Measurements from ENCODE around the gene SPRYD3.
A peak's percentile ranks its signal among the peaks of the same experiment; 100 is the strongest.

- TF ChIP-seq CTCF (conservative IDR thresholded peaks at IDR 0.05; ENCODE audit: low read depth, low read length), result peak; percentile 41
- no peak for TF ChIP-seq POLR2A (IDR thresholded peaks at IDR 0.05; ENCODE audit: low read depth, low read length)
- no peak for TF ChIP-seq NFE2L2 (IDR thresholded peaks at IDR 0.05; ENCODE audit: low read depth, low read length)
- TF ChIP-seq SMC3 (IDR thresholded peaks at IDR 0.05; ENCODE audit: low read depth, low read length), result no peak
- TF ChIP-seq USF2 (IDR thresholded peaks at IDR 0.05; ENCODE audit: low read depth, low read length), result no peak
- TF ChIP-seq FOS (IDR thresholded peaks at IDR 0.05; ENCODE audit: low read depth, low read length), result no peak
- TF ChIP-seq ELK1 (IDR thresholded peaks at IDR 0.05; ENCODE audit: borderline replicate concordance, low read depth, low read length), result no peak
- no peak for TF ChIP-seq RFX5 (IDR thresholded peaks at IDR 0.05; ENCODE audit: low read depth, low read length)
- no peak for TF ChIP-seq RAD21 (IDR thresholded peaks at IDR 0.05; ENCODE audit: low read length)
- no peak for TF ChIP-seq CHD1 (IDR thresholded peaks at IDR 0.05; ENCODE audit: low read depth, low read length)
- TF ChIP-seq MXI1 (IDR thresholded peaks at IDR 0.05; ENCODE audit: borderline replicate concordance, low read depth, low read length), result peak; percentile 83
- peak; percentile 70; the same call in 1 of the 2 replicates for TF ChIP-seq BHLHE40 (IDR thresholded peaks at IDR 0.05; ENCODE audit: low read depth, low read length)
- TF ChIP-seq CEBPB (IDR thresholded peaks at IDR 0.05; ENCODE audit: low read depth, low read length), result no peak
Measured at GRCh38 chr12:53047221-53048032, 31.8 kb downstream of the SPRYD3 start.

All from IMR-90 (cell line).